ENCODE results near the gene BEAN1.

GRCh38 chr16:66488505-66488904, 61.4 kb downstream of the BEAN1 start:
- TF ChIP-seq CTCF (IDR thresholded peaks at IDR 0.05) (no peak), POLR2A (IDR thresholded peaks at IDR 0.05) (no peak)

Measured in adrenal gland (tissue), 5 donors.